ENCODE results near the gene PAPPA2. TPM values are rescaled to one million over a fixed set of nuclear protein-coding genes. Genes with fewer than 3 reads are reported as not detected.

Gene PAPPA2
- total RNA-seq, 2 experiments from 2014 or later = 0.09 to 0.38 TPM

DNA sequence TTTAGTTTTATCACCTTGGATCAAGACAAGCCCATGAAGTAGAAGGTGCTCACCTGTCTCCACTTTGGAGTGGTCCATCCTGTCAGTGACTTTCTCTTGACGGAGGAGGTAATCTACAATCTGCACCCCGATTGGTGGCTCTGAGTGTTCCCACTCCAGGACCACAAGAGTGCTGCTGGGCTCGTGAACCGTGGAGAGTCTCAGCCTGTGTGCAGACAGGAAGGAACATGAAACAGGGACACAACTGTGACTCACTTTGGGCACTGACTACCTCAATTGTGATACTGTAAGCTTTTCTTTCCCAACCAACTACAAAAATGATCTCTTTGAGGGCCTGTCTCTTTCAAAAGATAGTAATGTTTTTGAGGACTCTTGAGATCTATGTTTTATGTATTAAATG lies 421.3 kb downstream of the PAPPA2 start:
- Mint-ChIP-seq H3K36me3 (no peaks in the 10 kb centered on the region), H3K9me3 (ENCODE audit: low read depth) (no peaks in the 10 kb centered on the region), H3K4me3 (no peak overlapping the region), H3K27ac (no peak overlapping the region), H3K4me1 (no peaks in the 10 kb centered on the region), H3K27me3 (no peaks in the 10 kb centered on the region)
- CTCF ChIA-PET = no interaction called here
- ATAC-seq (no peak), DNase-seq (no peak)

DNA sequence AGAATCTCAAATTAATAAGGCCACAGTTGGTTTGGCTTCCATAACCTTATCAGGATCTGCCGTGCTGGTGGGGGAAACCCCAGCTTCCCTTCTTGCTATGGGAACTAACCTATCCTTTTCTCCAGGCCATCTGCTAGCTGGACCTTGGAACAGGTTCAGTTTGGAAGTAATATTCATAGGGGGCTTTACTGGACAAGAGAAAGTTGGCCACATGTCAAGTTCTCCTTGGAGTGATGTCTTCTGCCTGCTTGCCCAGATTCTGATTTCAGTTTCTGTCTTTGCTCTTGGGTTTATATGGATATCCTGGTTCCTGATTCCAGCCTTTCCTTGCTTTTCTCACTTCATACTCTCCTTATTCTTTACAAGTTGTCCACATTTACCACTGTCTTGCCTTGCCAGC lies 421.9 kb downstream of the PAPPA2 start:
- Mint-ChIP-seq H3K4me3 (no peak overlapping the region), H3K36me3 (no peaks in the 10 kb centered on the region), H3K27me3 (no peaks in the 10 kb centered on the region), H3K27ac (no peak overlapping the region), H3K4me1 (no peaks in the 10 kb centered on the region), H3K9me3 (ENCODE audit: low read depth) (no peaks in the 10 kb centered on the region)
- CTCF ChIA-PET = no interaction called here
- DNase-seq = no peak
- no peak for ATAC-seq

DNA sequence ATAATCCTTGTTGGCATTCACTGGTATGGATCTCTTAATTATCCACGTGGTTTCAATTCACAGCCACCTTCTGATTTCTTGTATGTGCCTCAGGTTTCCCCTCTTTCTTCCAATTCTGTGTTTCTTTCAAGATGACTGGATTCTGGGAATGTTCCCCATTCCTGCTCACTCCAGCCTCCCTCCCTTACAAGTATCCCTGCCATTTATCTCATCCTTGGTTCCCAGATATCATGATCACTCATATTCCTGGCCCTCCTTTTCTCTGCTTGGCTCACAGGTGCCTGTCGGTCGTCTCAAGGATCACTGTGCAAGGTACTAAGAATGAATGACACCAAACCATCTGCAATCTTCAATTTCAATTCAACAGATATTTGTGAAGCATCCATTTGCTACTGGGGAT lies 422.4 kb downstream of the PAPPA2 start:
- no peak for ATAC-seq
- Mint-ChIP-seq H3K27me3 (no peaks in the 10 kb centered on the region), H3K36me3 (no peaks in the 10 kb centered on the region), H3K4me1 (no peaks in the 10 kb centered on the region), H3K4me3 (no peak overlapping the region), H3K27ac (no peak overlapping the region), H3K9me3 (ENCODE audit: low read depth) (no peaks in the 10 kb centered on the region)
- CTCF ChIA-PET = no interaction called here
- DNase-seq = no peak

DNA sequence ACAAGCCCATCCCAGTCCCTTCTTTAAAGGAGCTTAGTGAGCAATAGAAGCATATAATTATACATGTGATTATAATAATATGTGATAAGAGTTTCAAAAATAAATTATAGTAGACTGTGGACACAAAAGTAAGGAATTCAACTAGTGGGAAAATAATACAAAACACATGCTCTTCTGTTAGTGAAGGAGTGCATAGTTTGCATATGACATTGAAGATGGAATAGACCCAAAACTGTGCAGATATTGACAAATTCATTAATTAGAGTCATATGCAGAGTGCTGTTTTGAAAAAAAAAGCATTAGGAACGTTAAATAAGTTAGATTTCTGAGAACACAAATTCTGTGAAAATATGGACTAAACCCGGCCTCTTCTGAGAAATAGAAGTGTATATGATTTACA lies 422.8 kb downstream of the PAPPA2 start:
- no peaks in the 10 kb centered on the region for H3K9me3 Mint-ChIP-seq (ENCODE audit: low read depth)
- H3K27ac Mint-ChIP-seq = no peak overlapping the region
- CTCF ChIA-PET = no interaction called here
- H3K36me3 Mint-ChIP-seq = no peaks in the 10 kb centered on the region
- H3K4me3 Mint-ChIP-seq = no peak overlapping the region
- no peak for DNase-seq
- no peaks in the 10 kb centered on the region for H3K27me3 Mint-ChIP-seq
- no peaks in the 10 kb centered on the region for H3K4me1 Mint-ChIP-seq
- ATAC-seq = no peak

DNA sequence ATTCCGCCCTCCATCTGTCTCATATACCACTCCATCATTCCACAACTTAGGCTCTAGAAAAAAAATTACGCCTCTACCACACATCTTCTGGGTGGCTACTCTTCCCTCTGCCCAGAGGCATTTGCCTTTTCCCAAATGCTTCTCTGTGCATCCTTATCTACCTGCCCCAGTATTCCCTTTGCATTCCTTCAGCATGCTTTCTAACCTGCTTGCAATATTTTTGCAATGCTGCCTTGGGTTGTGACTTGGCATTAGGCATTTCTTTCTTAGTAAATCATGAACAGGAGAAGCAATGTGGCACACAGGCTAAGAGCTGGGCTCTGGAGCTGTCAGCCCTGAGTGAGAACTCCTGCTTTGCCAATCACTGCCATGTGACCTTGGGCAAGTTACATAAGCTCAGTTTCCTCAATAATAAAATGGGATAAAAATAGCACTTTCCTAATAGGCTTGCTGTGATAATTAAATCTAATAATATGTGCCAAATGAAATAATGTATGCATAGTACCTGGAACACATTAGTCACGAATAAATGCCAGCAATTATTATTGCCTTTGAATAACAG lies 425.6 kb downstream of the PAPPA2 start:
- no peak for ATAC-seq
- H3K36me3 Mint-ChIP-seq = no peaks in the 10 kb centered on the region
- H3K9me3 Mint-ChIP-seq (ENCODE audit: low read depth) = no peaks in the 10 kb centered on the region
- H3K4me3 Mint-ChIP-seq = no peak overlapping the region
- no peaks in the 10 kb centered on the region for H3K4me1 Mint-ChIP-seq
- CTCF ChIA-PET = no interaction called here
- H3K27ac Mint-ChIP-seq = no peak overlapping the region
- no peaks in the 10 kb centered on the region for H3K27me3 Mint-ChIP-seq
- DNase-seq = no peak

DNA sequence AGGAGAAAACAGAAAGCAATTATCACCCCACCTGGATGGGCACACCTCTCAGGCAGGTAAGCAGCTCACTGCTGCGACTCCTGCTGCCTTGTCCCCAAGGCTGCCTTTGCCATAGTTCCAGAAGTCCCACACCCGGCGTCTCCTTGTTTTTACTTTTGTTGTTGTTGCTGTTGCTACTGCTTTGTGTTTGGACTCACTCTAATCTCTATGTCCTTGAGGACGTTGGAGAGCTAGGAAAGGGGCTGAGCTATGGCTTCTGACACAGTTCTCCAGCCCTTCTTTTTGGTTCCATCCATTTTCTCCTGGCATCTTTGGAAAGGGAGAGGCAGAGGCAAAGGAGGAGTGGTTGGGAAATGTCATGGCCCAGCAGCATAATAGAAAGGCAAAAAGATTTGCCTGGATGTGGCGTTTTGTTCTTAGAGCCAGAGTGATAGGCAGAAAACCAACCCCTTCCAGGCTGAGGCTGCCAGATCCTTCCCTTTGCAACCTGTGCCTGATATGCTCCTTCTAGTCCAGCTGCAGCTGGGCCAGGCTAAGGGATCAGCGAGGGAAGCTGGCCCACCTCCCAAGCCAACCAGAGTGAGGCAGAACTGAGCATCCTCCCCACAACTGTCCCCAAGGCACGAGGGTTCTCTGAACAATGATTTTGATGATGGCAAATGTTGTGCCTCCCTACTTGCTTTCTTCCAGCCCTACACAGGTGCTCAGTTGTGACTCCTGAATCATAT lies 430.8 kb downstream of the PAPPA2 start:
- no peaks in the 10 kb centered on the region for H3K4me1 Mint-ChIP-seq
- no peaks in the 10 kb centered on the region for H3K36me3 Mint-ChIP-seq
- DNase-seq (no peak), ATAC-seq (no peak)
- CTCF ChIA-PET = no interaction called here
- no peaks in the 10 kb centered on the region for H3K27me3 Mint-ChIP-seq
- no peak overlapping the region for H3K4me3 Mint-ChIP-seq
- no peaks in the 10 kb centered on the region for H3K9me3 Mint-ChIP-seq (ENCODE audit: low read depth)
- H3K27ac Mint-ChIP-seq = no peak overlapping the region

DNA sequence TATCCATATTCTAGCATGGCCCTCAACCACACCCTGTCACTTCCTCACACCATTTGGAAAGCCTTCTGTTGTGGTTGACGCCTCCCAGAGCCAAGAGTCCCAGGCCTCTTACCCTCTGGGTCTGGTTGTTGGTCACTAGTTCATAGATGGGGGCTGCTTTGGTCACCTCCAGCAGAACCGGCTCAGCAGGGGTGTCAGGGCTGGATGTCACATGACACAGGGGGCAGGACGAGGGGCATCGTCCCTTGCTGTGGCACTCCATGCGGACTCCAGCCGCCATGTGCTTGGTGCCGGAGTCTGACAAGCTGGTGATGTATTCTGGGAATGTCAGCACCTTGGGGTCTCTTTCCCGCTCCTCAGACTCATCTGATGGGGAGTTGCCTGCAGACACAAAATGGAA lies 431.5 kb downstream of the PAPPA2 start:
- ATAC-seq (no peak), DNase-seq (no peak)
- Mint-ChIP-seq H3K36me3 (no peaks in the 10 kb centered on the region), H3K4me1 (no peaks in the 10 kb centered on the region), H3K9me3 (ENCODE audit: low read depth) (no peaks in the 10 kb centered on the region), H3K27me3 (no peaks in the 10 kb centered on the region), H3K27ac (no peak overlapping the region), H3K4me3 (no peak overlapping the region)
- CTCF ChIA-PET = interaction anchor here (1.0 kb wide), 1 partner anchor 14 kb away, joined by 3 read pairs; no protein-coding TSS in a partner anchor
